DMS114 treated with DMSO at 0.1 percent for 48 hours (cell line): Measurements from ENCODE around the gene NLGN2.

Source experiments
- DNase-seq: peaks from one replicate; lab custom pipeline; 2025; ENCODE audit not compliant: unreplicated experiment; lab: John Stamatoyannopoulos, UW

The NLGN2 gene

DNA sequence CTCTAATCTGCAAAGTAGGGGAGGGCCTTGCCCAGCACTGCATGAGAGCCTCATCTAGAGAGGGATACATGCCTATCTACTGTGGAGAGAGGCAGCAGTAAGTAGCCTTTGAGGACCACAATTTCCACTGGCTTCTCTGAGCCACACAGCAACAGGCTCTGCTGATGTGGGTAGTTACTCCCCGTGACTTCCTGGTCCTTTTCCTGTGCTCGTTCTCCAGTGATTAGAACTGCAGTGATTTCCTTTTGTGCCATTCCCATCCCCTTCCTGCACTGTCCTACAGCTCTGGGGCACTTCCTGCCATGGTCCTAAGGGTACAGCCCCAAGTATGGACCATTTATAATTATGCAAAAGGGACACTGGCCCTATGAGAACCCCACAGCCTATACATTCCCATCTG lies 16.3 kb upstream of the NLGN2 start:
- no peak for DNase-seq

DNA sequence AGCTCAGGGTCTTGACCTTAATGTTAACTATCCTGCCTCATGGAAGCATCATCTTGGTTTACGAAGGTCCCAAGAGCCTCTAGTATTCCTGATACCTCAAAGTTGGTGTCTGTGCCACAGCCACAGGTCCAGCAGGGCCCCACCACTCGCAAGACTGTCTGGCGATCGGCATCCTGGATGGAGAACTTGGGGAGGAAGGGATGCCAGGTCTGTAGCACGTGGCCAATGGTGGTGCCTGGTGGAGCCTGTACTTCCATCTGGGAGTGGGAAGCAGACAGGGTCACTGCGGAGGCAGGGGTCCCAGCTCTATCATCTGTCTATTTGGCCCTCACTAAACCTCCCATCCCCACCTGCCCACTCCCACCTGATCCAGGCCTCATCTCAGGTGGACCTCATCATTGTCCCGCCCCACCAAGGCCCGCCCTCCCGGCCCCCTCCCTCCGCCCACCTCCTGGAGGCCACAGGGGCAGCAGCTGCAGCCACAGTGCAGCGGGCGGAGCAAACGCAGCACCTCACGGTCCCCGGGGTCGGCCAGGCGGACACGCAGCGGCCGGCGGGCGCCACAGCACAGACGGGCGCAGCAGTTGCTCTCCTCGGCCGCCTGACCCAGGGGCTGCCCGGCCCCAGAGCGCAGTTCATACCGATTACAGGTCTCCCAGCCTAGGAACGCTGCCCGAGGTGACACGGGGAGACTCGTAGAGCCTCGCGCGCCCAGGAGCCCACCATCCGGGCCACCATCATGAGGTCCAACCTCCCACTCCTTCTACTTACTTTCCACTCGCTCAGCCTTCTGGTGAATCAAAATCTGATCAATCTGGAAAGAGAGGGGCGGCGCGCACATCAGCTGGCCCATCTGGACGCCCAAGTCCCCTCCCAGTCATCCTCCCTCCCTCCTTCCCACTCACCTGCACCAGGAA lies 14.7 kb upstream of the NLGN2 start:
- DNase-seq, result no peak

DNA sequence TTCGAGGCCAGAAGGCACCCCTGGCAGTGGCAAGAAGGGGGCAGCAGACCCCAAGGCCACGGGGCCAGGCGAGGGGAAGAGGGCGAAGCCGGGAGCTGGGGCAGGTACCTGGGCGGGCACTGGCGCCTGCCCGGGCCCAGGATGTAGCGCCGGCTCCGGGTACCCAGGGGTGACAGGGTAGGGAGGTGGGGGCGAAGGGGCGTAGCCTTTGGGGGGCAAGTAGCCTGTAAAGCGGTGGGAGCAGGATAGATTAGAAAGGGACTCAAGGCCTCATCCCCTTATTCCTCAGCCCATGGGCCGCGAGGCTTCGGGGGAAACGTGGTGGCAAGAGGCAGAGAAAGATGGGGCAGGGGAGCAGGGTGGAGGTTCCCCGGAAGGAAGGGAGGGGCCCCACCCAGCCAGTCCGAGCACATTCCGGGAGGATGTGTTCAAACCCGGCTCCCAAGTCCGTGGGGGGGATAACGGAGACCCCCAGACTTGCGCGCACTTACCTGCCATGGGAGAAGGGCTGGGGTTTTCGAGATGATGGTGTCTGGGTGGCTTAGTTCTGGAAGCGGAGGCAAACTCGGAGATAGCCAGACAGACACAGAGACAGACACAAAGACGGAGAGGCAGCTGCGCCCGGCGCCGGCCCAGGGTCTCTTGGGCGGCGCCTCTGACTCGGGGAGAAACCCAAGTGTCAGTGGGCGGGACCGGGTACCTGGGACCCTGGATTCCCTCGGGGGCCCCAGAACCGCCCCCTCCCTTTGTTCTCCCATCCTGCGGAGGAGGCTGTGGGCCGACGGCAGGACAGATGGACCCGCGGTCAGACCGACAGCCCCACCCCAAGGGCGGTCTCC lies 13.8 kb upstream of the NLGN2 start:
- no peak for DNase-seq

DNA sequence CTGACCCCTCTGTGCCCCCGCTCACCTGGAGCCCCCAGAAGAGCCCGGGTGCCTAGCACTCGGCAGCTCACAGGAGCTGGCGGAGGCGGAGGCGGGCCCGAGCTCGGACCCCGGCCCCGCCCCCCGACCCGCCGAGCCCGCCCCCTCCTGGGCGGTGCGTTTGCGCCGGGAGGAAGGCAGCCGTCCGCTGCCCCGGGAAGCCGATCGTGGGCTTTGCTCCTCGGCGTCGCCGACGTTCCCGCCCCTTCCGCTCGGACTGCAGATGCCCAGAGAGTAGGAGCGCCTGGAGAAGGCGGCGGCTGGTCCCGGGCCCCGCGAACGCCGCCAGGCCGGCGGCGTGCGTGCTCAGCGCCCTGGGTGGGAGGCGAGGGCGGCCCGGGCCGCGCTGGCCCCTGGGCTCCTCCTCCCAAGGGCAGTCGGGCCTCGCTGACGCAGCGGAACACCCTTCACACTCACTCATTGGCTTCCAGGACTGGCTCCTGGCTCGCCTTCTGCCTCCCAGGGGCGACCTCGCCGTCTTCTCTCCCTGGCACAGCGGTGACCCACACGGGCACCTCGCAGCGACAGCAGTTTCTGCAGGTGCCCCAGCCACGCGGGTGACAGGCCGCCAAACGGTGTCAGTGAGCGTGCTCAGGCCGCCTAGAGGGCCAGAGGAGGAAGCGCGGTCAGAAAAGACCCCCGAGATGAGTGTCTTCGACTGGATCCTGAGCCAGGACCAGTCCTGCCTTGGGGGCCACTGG lies 13.0 kb upstream of the NLGN2 start, which contains the start of gene PLSCR3:
PLSCR3 (minus strand) TSS at position 74 of the 740 bp plus-strand sequence. CDS start 415 bp downstream, outside the sequence.
- peak; percentile 69 for DNase-seq

DNA sequence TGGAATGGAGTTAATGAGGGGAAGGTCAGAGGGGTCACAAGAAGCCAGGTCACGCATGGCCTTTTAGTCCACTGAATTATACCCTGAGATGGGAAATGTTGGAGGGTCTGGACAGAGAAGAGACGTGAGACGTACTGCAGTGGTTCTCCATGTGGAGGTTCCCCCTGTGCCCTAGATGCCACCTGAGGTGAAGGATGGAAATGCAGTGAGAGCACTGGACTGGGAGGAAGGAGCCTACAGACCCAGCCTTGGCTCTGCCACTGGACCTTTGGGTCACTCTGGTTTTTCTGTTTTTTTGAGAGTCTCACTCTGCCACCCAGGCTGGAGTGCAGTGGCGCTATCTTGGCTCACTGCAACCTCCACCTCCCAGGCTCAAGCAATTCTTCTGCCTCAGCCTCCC lies 11.5 kb upstream of the NLGN2 start:
- DNase-seq, result no peak

DNA sequence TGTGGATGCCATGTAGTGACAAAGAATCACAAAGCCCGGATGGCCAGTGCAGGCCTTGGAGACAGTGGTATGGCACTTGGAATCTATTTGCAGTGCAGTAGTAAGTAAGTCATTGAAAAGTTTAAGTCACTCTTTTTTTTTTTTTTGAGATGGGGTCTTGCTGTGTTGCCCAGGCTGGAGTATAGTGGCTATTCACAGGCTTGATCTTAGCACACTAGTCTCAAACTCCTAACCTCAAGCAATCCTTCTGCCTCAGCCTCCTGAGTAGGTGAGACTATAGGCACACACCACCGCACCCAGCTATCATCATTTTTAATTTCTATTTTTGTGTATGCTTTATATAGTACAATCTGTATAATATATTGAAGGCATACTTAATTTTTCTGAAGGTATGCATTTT lies 9.0 kb upstream of the NLGN2 start:
- DNase-seq, result no peak

DNA sequence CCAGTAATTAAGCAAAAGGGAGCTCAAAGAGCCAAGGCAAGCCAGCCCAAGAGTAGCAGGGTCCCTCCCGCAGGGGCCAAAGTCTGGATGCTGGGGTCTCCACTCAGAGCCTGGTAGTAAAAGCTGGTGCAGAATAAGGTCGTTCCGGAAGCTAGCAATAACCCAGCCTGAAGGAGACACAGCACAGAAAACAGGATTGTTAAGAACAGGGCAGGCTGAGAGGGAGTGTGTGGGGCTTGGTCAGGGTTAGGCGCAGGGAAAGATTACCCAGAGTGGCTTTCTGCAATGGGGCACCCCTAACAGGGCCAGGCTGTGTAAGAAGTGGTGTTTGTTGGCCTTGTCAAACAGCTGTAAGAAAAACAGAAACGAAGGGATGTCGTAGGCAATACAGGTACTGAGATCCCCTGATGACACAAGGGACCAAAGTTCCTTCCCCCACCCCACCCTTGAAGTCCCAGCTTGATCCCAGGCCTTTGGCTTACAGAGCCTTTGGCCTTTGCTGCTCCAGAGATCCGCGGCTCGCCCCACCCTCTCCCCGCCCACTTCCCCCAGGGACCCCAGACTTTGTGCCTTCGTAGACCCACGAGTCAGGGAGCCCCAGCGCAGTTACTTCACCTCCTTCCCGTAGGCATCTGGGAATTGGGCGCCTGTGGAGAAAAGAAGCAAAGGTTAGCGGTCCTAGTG lies 4.5 kb upstream of the NLGN2 start:
- no peak for DNase-seq

DNA sequence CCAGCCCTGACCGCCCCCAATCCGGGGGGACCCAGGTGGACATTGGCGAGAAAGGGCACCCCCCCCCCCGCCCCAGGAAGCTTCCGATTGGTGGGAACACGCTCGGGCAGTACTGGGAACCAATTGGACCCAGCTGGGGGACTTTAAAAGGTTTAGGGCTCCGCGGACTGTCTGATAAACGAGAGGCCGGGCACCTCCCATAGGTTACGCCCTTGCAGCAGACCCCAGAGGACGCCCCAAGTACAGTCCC lies 4.0 kb upstream of the NLGN2 start:
- no peak for DNase-seq

DNA sequence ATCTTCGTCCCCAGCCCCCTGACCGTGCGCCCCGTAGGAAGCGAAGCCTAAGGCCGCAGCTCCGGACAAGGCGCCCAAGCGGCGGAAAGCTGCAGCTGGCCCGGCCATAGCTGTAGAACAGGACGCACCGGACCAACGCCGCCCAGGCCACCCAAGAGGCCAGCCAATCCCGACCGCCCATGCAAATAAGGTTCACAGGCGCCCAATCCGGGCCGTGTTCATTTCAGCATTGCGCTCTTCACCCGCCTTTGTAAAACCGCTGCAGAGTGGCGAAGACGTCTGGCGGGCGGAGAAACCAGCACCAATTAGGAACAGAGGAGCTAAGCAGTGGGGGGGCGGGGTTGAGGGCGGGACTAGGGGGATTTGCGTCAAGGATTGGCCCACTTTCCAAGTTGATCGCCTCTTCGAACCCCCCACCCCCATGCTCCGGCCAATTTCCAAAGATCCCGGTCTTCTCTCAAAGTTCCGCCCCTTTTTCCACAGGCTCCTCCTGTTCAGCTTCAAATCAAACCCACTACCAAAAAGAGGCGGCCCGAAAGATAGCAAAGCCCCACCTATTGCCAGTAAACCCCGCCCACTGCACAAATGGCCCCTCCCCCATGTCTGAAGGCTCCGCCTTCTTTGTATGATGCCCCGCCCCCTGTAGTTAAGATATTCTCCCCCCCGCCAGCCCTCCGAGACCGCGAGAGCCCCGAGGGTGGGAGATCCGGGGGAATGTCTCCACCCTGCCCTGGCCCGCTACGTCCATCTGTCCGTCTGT lies 3.5 kb upstream of the NLGN2 start, which contains the start of gene TMEM256:
TMEM256 (minus strand) TSS at position 121 of the 760 bp plus-strand sequence; CDS start at position 108, 13 bp downstream.
- DNase-seq, result peak; percentile 97

DNA sequence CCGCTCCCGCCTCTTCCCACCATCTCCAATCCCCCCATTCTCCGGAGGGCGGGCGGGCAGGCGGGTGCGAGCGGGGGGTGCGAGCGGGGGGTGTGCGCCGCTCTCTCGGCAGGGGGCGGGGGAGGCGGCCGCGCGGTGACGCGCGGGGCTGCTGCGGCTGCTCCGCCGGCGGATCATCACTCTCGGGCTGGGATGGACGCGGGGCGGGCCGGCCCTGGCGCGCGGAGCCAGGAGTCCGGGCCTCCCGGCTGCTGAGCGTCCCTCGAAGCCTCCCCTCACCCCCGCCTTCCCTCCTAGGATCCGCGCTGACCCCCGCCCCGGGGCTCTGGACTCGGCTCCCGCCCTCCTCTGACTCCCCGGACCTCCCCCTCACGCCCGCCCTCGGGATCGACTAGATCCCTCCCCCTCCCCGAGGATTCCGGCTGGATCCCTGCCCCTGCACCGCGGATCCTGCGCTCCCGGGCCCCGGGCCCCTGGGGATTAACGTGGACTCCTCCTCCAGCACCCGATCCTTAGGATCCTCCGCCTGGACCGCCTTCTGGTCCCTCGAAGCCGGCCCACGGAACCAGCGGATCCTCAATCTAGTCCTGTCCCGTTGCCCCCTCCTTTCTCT lies 2.8 kb upstream of the NLGN2 start:
- no peak for DNase-seq

DNA sequence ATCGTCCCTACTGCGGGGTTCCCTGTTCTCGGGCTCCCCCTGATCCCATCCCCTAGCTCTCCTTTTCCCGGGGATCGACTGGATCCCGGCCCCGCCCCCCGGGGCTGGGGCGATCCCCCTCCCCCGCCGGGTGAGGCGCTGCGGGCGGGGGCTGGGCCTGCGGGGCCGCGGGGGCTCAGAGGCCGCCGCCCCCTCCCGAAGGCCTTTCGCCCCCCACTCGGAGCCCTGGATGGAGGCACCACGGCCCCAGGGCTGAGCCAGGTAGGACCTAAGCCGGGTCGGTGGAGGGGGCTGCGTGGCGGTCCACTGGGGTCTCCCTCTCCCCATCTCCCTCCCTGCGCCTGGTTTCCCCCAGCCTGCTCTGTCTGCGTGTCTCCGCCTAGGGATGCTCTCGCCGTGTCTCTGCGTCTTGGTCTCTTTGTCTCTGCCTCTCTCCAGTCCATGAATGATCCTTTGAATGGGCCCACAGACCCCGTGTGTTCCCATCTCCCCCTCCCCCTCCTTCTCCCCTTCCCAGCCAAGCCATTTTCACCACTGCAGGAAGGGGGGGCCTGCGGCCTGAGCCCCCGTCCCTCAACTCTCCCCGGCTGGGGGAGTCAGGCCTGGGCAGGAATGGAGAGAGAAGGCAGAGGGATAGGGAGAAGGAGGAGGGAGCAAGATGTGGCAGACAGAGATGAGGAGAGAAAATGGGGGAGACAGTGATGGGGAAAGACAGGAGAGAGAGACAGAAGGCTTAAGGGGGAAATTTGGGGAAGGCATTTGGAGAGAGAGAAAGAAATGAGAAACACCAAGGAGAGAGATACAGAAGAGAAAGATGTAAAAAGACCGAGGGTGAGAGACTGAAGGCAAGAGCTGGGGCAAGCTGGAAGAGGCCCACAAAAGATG lies 2.1 kb upstream of the NLGN2 start:
- DNase-seq, result no peak

DNA sequence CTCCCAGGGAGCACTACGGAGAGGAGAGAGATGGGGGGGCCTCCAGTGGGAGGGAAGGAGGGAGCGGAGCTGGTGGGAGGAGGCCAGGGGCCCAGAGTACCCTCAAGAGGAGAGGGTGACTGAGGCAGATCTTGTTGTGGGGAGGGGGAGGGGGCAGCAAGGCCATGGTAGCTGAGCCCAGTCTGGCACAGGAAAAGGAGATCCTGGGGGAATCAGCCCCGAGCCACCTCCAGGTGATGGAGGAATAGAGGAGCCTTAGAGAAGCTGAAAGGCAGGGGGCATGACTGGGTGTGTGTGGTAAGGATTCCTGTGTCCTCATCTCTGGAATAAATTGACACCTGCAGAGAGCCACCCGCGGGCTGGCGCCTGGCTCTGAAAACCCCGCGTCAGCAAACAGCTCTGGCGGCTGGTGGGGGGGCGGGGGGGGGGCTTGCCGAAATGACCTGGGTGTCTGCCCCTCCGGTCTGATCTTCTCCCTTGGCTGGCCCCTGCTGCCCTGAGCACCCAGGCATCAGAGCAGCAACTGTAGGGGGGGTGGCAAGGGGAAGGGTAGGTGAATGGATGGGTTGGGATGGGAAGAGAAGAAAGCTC lies 1.3 kb upstream of the NLGN2 start:
- DNase-seq, result no peak

DNA sequence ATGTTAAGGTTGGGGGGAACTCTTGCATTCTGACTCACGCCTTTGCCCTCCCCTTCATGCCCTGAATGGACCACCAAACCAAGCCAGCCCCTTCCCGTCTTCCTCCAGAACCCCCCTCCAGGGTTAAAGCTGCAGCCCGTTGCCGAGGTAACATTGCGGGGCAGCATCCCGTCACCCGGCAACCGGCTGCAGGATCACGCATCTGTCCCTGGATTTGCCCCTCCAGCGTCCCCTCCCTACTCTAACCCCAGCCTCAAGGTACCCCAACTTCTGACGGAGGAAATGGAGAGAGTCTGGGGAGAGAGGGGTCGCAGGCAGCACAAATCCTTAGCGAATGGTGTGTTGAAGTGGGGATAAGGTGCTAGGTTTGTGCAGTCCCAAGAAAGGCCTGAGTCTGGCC lies 563 bp upstream of the NLGN2 start:
- no peak for DNase-seq

DNA sequence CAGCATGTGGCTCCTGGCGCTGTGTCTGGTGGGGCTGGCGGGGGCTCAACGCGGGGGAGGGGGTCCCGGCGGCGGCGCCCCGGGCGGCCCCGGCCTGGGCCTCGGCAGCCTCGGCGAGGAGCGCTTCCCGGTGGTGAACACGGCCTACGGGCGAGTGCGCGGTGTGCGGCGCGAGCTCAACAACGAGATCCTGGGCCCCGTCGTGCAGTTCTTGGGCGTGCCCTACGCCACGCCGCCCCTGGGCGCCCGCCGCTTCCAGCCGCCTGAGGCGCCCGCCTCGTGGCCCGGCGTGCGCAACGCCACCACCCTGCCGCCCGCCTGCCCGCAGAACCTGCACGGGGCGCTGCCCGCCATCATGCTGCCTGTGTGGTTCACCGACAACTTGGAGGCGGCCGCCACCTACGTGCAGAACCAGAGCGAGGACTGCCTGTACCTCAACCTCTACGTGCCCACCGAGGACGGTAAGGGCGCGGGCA lies 645 bp downstream of the NLGN2 start:
- no peak for DNase-seq

DNA sequence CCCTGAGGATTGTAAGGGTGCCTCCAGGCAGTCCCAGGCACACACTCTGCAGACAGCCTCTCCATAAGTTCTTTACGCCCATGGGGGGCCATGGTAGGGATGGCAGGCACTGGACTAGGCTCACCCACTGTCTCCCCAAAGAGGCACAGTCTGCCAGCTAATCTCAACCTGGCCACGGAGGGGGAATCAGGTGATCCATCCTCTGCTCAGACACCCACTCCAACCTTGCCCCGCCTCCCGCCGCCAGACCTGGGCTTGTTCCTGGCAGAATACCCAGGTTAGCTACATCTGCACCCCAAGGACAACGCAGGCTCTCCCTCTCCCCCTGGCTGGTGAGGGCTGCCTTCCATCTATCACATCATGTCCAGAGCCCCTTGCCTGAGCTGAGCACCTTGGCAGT lies 1.2 kb downstream of the NLGN2 start:
- DNase-seq, result no peak

DNA sequence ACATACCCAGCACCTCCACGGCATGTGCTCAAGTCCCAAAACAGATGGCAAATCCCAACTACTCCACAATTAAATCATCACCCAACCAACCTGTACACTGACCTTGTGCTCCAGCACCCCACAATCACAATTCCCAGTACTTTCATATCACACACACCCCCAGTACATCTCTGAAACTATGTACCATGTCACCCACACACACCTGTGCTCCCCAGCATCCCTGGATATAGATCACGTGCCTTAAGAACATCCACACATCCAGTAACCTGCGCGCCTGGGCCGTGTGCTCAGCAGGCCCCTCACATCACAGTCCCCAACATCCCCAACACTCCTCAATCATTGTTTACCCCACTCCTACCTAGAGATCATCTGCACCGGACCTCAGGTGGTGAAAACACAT lies 2.1 kb downstream of the NLGN2 start:
- DNase-seq, result no peak

DNA sequence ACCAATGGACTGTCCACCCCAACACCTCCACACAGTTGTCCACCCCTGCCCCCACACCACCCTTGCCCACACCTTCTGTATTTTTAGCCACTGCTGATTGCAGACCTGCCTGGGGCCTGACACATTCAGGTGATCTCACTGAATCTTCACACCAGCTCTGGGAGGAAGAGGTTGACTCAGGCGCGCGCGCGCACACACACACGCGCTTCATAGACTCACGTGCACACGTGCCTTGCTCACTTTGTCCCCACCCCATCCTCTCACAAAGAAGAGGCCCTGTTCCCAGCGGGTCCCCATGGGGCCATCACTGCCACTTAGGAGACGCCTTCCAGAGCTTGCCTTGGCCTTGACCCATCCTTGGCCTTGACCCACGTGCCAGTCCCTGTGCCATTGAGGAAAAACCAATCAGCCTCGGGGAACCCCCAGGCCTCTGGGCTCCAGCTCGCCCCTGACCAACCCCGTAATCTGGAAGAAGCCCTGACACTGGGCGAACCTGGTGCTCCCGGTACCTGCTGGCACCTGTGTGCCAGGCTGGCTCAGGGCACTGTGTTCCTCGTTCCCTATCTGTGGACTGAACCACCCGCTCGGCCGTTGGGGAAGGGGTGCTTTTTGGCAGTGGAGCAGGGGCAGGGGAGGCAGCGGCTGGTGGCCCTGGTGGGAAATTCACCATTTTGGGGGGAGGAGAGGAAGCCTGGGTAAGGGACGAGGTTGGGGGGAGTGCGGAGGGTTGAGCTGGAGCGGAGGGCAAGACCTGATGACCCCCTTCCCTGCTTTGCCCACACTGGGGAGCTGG lies 3.2 kb downstream of the NLGN2 start:
- no peak for DNase-seq

DNA sequence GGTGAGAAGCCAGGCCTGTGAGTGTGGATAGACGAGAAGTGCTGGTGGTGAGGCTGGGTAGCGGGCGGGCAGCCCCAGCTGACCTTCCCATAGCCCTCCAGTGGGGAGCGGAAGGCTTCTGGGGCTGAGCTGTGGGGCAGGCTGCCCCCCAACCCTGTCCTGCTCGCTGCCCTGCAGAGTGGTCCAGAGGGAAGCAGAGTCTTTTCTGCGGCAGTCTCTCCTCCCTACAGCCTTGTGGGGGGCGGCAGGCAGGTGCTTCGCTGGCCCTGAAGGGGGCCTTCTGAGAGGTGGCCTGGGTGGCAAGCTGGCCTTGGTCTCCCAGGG lies 3.7 kb downstream of the NLGN2 start:
- DNase-seq, result no peak
